NCI-H1092 (cell line): ENCODE data around the gene PRSS50.

Source experiments
- DNase-seq: peaks from one replicate; lab custom pipeline; 2025; lab: John Stamatoyannopoulos, UW

The PRSS50 gene

GRCh38 chr3:46725621-46726314 lies 8.1 kb upstream of the PRSS50 start:
- no peak for DNase-seq

GRCh38 chr3:46724424-46724823 lies 6.8 kb upstream of the PRSS50 start:
- no peak for DNase-seq

GRCh38 chr3:46722443-46722842 lies 4.8 kb upstream of the PRSS50 start:
- no peak for DNase-seq

- DNase-seq: no peak
Observed at GRCh38 chr3:46721009-46721408, 3.3 kb upstream of the PRSS50 start.

- DNase-seq: no peak
Observed at GRCh38 chr3:46719735-46720271, 2.1 kb upstream of the PRSS50 start.

- no peak for DNase-seq
Observed at GRCh38 chr3:46719044-46719565, 1.4 kb upstream of the PRSS50 start.

GRCh38 chr3:46716461-46717441 lies 918 bp downstream of the PRSS50 start:
- no peak for DNase-seq

- DNase-seq: no peak
Observed at GRCh38 chr3:46715507-46716175, 2.0 kb downstream of the PRSS50 start.

- no peak for DNase-seq
Observed at GRCh38 chr3:46714728-46715506, 2.8 kb downstream of the PRSS50 start.

GRCh38 chr3:46713898-46714552 lies 3.6 kb downstream of the PRSS50 start:
- DNase-seq: peak; percentile 15

GRCh38 chr3:46713050-46713897 lies 4.4 kb downstream of the PRSS50 start:
- no peak for DNase-seq

GRCh38 chr3:46712191-46713049 lies 5.2 kb downstream of the PRSS50 start:
- DNase-seq: no peak

- no peak for DNase-seq
Observed at GRCh38 chr3:46711760-46712159, 5.9 kb downstream of the PRSS50 start.

- DNase-seq: no peak
Observed at GRCh38 chr3:46711305-46711704, 6.4 kb downstream of the PRSS50 start.

- DNase-seq: no peak
Observed at GRCh38 chr3:46710671-46711295, 6.9 kb downstream of the PRSS50 start.

- no peak for DNase-seq
Observed at GRCh38 chr3:46710229-46710628, 7.4 kb downstream of the PRSS50 start.

GRCh38 chr3:46709721-46710120 lies 7.9 kb downstream of the PRSS50 start:
- DNase-seq: no peak

- no peak for DNase-seq
Observed at GRCh38 chr3:46709157-46709654, 8.5 kb downstream of the PRSS50 start.
